HFFc6 (cell line): ENCODE data around the gene TEX2. TPM values are rescaled to one million over a fixed set of nuclear protein-coding genes. Genes with fewer than 3 reads are reported as not detected.
"Not testable (repeated sequence)": the region's sequence is repeated elsewhere in the genome, so short reads cannot be mapped to it uniquely, and the experiment has no call there.

Source experiments
- DNase-seq: peaks from one replicate; pipeline ENCODE4 v3.0.0-alpha.2; 2018
- H3K27ac Mint-ChIP-seq: 2 replicates; pipeline ENCODE4 v1.8.0; 2020; ENCODE audit warnings: mild to moderate bottlenecking, mixed read lengths
- H3K27me3 Mint-ChIP-seq: 2 replicates; pipeline ENCODE4 v1.8.0; 2021; ENCODE audit warnings: mild to moderate bottlenecking, moderate library complexity, mixed read lengths; ENCODE audit not compliant: insufficient read depth
- H3K36me3 Mint-ChIP-seq: 2 replicates; pipeline ENCODE4 v1.8.0; 2021; ENCODE audit warnings: low read depth, mixed read lengths
- H3K4me1 Mint-ChIP-seq: 2 replicates; pipeline ENCODE4 v1.8.0; 2020; ENCODE audit warnings: low read depth, mixed read lengths
- H3K4me3 Mint-ChIP-seq: 2 replicates; pipeline ENCODE4 v1.8.0; 2020; ENCODE audit warnings: mild to moderate bottlenecking, moderate library complexity, mixed read lengths
- H3K9me3 Mint-ChIP-seq: 2 replicates; pipeline ENCODE4 v1.8.0; 2020; ENCODE audit warnings: mild to moderate bottlenecking, mixed read lengths
- CTCF ChIP-seq: fragments of 200-600 bp; sonication (generic); IDR thresholded peaks from 2 replicates; pipeline ENCODE4 v1.5.0; 2021; ENCODE audit warnings: antibody characterized with exemption, mild to moderate bottlenecking
- total RNA-seq, 6 experiments: library from RNA; stranded (reverse); fragmentation: NEBNext Ultra II Directional; extraction: Animal tissue kit (Norgen Biotek cat#: 25700); gene quantifications; 2 replicates in 1 of 6; 3 replicates in 5 of 6; pipeline ENCODE4 v1.2.3, GENCODE V29; 2021

The TEX2 gene
- total RNA-seq, 6 experiments from 2014 or later = 41.2 to 58.7 (median 44.4) TPM

- no peaks in the 10 kb centered on the region for H3K9me3 Mint-ChIP-seq
- H3K4me1 Mint-ChIP-seq = peaks cover 67% of the 10 kb centered on the region
- DNase-seq = no peak
- H3K36me3 Mint-ChIP-seq = peaks cover 26% of the 10 kb centered on the region
- H3K4me3 Mint-ChIP-seq = no peak overlapping the region
- TF ChIP-seq CTCF = no peak
- H3K27me3 Mint-ChIP-seq = no peaks in the 10 kb centered on the region
- no peak overlapping the region for H3K27ac Mint-ChIP-seq
These were observed 53.6 kb downstream of the TEX2 start for GRCh38 chr17:64209356-64209941.

DNA sequence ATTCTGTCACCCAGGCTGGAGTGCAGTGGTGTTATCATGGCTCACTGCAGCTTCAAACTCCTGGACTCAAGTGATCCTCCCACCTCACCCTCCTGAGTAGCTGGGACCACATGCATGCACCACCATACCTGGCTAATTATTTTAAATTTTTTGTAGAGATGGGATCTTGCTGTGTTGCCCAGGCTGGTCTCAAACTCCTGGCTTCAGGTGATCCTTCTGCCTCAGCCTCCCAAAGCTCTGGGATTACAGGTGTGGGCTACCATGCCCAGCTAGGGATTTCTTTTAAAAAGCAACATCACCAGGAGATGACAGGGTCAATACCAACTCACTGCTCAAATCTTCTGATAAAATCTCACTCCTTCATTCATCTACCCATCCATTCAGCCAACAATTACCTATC lies 54.4 kb downstream of the TEX2 start:
- Mint-ChIP-seq H3K36me3 (peaks cover 26% of the 10 kb centered on the region), H3K4me1 (peaks cover 67% of the 10 kb centered on the region)
- not testable (repeated sequence) for H3K4me3 Mint-ChIP-seq, H3K27me3 Mint-ChIP-seq, H3K27ac Mint-ChIP-seq, H3K9me3 Mint-ChIP-seq, DNase-seq

GRCh38 chr17:64205804-64206203 lies 57.3 kb downstream of the TEX2 start:
- DNase-seq = no peak
- H3K27ac Mint-ChIP-seq = no peak overlapping the region
- peaks cover 9% of the 10 kb centered on the region for H3K36me3 Mint-ChIP-seq
- peaks cover 75% of the 10 kb centered on the region for H3K4me1 Mint-ChIP-seq
- H3K27me3 Mint-ChIP-seq = no peaks in the 10 kb centered on the region
- no peak for TF ChIP-seq CTCF
- no peaks in the 10 kb centered on the region for H3K9me3 Mint-ChIP-seq
- no peak overlapping the region for H3K4me3 Mint-ChIP-seq

- no peak for TF ChIP-seq CTCF
- no peak for DNase-seq
- Mint-ChIP-seq H3K9me3 (no peaks in the 10 kb centered on the region), H3K36me3 (peaks cover 12% of the 10 kb centered on the region), H3K4me1 (peaks cover 75% of the 10 kb centered on the region), H3K4me3 (no peak overlapping the region), H3K27ac (peak overlapping the region; percentile 83), H3K27me3 (no peaks in the 10 kb centered on the region)
These were observed 59.4 kb downstream of the TEX2 start for GRCh38 chr17:64203630-64204029.

- peaks cover 19% of the 10 kb centered on the region for H3K36me3 Mint-ChIP-seq
- H3K27me3 Mint-ChIP-seq = no peaks in the 10 kb centered on the region
- peak overlapping the region; percentile 83 for H3K27ac Mint-ChIP-seq
- TF ChIP-seq CTCF = 0 out of 2 replicates have a peak, but pooled peaks have one; percentile 12
- peaks cover 82% of the 10 kb centered on the region for H3K4me1 Mint-ChIP-seq
- peak; percentile 81 for DNase-seq
- peak overlapping the region; percentile 74 for H3K4me3 Mint-ChIP-seq
- H3K9me3 Mint-ChIP-seq = no peaks in the 10 kb centered on the region
These were observed 60.2 kb downstream of the TEX2 start for GRCh38 chr17:64202683-64203344.
